GM18526 (cell line): Measurements from ENCODE around the gene CEP20.

Experiments used
- POLR2A ChIP-seq: IDR thresholded peaks from 3 replicates; pipeline ENCODE4 v1.6.1; 2011; ENCODE audit not compliant: insufficient read length; ENCODE audit errors: extremely low read depth

CEP20 gene

DNA sequence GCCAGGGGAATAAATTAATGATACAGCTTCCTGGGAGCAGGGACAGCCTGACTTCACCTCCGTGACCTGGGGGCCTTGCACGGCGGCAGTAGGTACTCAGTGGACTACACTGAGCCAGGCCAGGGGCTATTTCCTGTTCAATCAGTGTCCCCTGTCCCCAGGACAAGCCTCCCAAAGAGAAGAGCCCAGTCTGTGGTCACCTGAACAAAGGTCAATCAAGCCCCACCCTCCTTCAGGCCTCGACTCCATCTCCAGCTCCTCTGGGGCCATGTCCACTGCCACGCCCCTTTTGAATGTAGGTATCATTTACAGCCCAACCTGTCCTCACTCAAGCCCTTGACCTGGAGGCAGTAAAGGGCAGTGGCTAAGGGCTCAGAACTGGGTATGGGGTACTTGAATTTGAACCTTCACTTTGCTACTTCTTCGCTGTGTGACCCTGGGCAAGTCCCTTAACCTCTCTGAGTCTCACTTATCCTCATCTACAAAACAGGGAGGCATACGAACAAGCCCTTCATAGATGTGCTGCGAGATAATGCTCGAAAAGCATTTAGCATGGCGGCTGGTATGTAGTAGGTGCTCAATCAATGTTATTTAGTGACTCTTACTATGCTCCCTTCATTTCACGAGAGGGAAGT, 60.6 kb downstream of the CEP20 start:
- TF ChIP-seq POLR2A = no peak

DNA sequence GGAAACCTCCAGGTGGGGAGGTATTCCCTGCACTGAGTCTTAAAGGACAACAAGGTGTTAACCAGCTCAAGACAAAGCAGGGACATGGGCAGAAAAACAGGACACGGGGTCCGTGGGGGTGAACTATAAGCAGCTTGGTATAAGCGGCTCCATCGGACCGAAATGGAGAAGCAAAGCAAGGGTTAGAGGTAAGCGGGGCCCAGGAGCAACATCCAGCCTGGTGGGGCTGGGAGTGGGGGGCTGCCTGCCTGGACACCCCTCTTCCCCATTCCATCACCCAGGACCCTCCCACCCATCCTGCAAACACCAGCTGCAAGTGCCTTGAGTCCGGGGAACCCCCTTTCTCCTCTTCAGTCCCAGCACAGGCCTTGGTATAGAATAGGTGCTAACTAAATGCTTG, 61.1 kb downstream of the CEP20 start:
- TF ChIP-seq POLR2A = no peak

DNA sequence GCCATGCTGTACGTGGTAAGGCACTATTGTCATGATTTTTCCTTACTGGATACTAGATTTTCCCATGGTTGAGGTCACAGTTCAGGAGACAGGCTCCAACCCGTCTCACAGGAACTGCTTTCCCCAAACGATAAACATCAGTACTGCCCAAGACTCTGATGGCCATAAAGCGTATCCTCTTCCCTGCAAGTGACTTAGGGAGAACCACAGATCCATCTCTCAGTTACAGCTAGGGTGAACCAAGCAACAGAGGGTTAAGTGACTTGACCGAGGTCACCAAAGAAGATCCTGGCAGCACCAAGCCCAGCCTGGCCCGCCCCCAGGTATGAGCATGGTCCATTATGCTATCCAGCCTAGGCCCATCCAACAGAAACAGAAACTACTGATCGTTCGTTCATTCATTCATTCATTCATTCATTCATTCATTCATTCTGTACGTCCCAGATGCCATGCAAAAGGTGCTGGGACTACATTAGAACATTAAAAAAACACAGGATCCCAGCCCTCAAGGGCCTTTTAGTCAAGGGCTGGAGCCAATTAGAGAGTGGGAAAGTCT, 62.6 kb downstream of the CEP20 start:
- TF ChIP-seq POLR2A = no peak

DNA sequence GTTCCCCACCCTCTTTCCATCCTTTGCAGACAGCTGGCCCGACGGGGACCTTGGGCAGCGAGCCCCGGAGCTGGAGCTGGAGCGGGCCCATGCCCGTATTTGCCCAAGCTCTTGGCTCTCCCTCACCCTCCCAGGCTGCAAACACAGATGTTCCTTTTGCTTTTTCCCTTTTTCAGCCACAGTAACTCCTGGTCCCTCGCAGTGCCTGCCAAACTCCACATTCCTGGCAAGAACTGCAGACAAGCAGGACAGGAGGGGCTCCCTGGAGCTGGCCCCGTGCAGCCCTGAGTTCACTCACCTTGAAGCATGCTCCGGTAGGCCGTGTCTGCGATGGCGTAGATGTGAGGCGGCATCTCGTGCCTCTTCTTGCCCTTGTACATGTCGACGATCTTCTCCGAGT, 65.4 kb downstream of the CEP20 start:
- no peak for TF ChIP-seq POLR2A

DNA sequence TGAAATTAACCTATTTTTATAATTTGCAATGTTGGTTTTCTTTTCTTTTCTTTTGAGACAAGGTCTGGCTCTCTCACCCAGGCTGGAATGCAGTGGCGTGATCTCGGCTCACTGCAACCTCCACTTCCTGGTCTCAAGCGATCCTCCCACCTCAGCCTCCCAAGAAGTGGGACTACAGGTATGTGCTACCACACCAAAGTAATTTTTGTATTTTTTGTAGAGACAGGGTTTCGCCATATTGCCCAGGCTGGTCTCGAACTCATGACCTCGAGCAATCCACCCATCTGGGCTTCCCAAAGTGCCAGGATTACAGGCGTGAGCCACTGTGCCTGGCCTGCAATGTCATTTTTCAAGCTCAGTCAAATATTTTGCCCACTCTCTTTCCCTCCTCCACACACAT, 67.6 kb downstream of the CEP20 start:
- TF ChIP-seq POLR2A = no peak

DNA sequence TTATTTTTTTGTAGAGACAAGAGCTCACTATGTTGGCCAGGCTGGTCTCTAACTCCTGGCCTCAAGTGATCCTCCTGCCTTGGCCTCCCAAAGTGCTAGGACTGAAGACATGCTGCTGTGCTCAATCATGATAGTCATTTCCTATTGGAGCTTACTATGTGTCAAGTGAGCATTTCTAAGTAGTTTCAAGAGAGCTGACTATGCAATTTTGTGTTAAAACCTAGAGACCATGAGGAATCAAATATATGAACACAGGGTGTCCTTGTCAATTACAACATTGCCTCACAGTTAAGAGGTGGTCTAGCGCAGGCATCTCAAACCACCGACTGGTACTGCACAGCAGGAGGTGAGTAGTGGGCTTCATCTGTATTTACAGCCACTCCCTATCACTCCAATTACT, 69.4 kb downstream of the CEP20 start:
- no peak for TF ChIP-seq POLR2A

DNA sequence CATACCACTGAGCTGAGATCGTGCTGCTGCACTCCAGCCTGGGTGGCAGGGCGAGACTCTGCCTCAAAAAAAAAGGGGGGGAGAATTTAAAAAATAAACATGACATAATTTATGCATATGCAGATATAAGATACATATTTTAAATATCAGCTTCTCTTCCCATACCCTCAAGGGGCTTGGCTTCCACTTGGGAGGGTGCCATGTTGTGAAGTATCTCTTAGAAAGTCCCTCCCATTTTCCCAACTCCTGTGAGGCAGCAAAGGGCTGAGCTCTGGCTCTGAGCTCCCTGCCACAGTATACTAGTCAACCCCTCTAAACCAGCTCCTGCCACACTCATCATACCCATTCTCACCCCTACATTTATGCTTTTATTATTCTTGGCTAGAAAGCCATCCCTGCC, 71.0 kb downstream of the CEP20 start:
- no peak for TF ChIP-seq POLR2A

DNA sequence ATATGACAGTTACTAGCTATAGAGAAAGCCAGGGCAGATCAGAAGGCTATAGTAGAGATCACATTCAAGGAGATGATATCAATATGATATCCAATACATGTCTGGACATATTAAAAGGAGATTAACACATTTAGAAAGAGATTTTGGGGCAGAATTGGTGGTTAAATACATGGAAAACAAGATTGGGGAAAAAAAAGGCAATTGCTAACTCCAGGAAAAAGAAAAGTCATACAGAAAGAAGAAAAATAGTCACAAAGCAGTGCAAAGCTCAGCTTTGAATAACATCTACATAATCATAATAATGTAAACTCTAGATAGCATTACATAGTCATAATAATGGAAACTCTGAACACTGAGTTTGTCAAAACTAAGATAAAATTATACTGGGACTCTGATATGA, 72.2 kb downstream of the CEP20 start:
- no peak for TF ChIP-seq POLR2A
